T-helper 2 cell treated with Interferon-gamma antibody and Interleukin-4, amounts not matched to agents 5 μg/mL and 100 μg/mL, for 36 hours (primary cell): Measurements from ENCODE around the gene KRT85.
A peak's percentile ranks its signal among the peaks of the same experiment; 100 is the strongest.

Experiments
- DNase-seq: peaks from one replicate; pipeline ENCODE4 v3.0.0; 2021; ENCODE audit warnings: low spot score
- H3K27ac Mint-ChIP-seq: one replicate; pipeline ENCODE4 v1.8.0; 2021; ENCODE audit warnings: mild to moderate bottlenecking, mixed read lengths
- H3K27me3 Mint-ChIP-seq: one replicate; pipeline ENCODE4 v1.8.0; 2021; ENCODE audit warnings: low read depth, mixed read lengths
- H3K36me3 Mint-ChIP-seq: one replicate; pipeline ENCODE4 v1.8.0; 2021; ENCODE audit warnings: low read depth, mixed read lengths
- H3K4me1 Mint-ChIP-seq: one replicate; pipeline ENCODE4 v1.8.0; 2021; ENCODE audit warnings: low read depth, mixed read lengths
- H3K4me3 Mint-ChIP-seq: one replicate; pipeline ENCODE4 v1.8.0; 2022; ENCODE audit warnings: mild to moderate bottlenecking, moderate library complexity, mixed read lengths
- H3K9me3 Mint-ChIP-seq: one replicate; pipeline ENCODE4 v1.8.0; 2021; ENCODE audit warnings: mixed read lengths

The KRT85 gene

DNA sequence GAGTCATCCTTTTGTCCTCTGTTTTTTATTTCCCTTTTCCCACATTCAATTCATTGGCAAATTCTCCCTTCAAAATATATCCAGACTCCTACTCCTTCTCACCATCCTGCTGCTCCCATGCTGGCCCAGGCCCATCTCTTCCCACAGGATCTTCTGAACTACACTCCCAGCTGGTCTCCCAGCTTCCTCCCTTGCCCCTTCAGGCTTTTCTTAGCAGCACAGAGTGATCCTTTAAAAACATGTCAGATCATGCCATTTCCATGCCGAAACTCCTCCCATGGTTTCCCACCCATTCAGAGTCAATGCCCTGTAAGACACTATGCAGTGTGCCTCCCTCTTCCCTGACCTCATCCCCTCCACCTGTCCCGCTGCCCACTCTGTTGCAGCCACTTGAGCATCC lies 20.6 kb upstream of the KRT85 start:
- Mint-ChIP-seq H3K9me3 (no peaks in the 10 kb centered on the region), H3K27ac (no peak overlapping the region), H3K36me3 (no peaks in the 10 kb centered on the region), H3K27me3 (peaks cover 3% of the 10 kb centered on the region), H3K4me3 (no peak overlapping the region), H3K4me1 (peaks cover 3% of the 10 kb centered on the region)
- no peak for DNase-seq

DNA sequence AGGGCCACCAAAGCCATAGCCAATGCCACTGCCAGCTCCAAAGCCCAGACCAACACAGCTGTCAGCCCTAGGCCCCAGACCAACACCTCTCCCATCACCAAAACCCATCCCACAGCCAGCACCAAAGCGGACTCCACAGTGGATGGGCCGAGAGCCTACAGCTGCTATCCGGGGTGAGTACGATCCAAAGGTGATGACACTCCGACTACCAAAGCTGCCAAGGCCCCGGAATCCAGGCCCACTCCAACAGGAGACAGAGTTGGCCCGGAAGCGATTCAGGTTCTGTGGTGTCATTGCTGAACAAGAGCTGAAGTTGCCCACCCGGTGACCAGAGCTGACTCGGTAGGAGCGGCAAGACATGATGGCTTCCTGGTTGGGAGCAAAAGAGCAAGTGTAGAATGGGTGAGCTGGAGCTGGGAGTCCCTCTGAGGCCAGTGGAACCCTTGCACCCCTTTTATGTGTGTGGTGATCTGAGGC lies 18.0 kb upstream of the KRT85 start, which contains the start of gene KRT84:
KRT84 (minus strand) TSS at position 427 of the 477 bp plus-strand sequence; CDS start at position 360, 67 bp downstream.
- H3K4me1 Mint-ChIP-seq: peaks cover 9% of the 10 kb centered on the region
- peaks cover 3% of the 10 kb centered on the region for H3K27me3 Mint-ChIP-seq
- H3K4me3 Mint-ChIP-seq: no peak within 1 kb of the TSS
- H3K36me3 Mint-ChIP-seq: no peaks in the 10 kb centered on the region
- H3K9me3 Mint-ChIP-seq: no peaks in the 10 kb centered on the region
- DNase-seq: no peak
- H3K27ac Mint-ChIP-seq: no peak within 1 kb of the TSS

DNA sequence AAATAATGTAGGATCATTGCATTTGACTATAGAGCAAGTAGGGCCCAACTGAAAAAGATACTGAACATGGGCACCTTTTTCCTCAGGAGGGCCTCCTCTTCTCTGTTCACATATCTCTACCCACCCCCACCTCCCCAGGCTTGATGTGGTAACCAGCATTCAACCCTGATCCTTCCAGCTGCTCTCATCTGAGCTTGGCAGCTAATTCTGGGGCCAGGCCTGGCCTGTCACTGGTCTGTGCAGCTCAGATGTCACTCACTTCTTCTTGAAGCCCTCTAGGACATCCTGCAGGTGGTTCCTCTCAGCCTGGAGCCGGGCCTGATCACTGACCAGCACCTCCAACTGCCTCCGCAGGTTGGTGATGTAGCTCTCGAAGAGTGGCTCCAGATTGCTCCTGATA lies 16.1 kb upstream of the KRT85 start:
- Mint-ChIP-seq H3K4me1 (peaks cover 9% of the 10 kb centered on the region), H3K4me3 (no peak overlapping the region), H3K27me3 (no peaks in the 10 kb centered on the region), H3K9me3 (no peaks in the 10 kb centered on the region), H3K27ac (no peak overlapping the region), H3K36me3 (no peaks in the 10 kb centered on the region)
- no peak for DNase-seq

DNA sequence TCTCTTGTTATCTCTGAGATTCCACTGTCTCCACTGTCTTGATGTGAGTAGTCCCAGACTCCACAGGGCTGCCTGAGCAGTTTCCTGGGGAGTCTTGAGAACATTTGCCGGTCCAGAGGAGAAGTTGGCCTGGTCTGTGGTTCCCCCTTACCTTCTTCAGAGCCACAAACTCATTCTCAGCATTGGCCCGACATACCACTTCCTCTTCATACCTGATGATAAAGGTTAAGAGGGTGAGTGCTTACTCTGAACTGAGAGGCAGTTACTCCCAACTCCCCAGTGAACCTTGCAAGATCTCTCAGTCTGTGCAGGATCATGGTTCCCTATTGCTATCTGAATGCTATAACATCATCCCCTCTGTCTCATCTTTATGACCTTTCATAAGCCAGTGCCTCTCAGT lies 15.6 kb upstream of the KRT85 start:
- Mint-ChIP-seq H3K4me3 (no peak overlapping the region), H3K36me3 (no peaks in the 10 kb centered on the region), H3K27me3 (no peaks in the 10 kb centered on the region), H3K27ac (no peak overlapping the region), H3K4me1 (peaks cover 9% of the 10 kb centered on the region), H3K9me3 (no peaks in the 10 kb centered on the region)
- DNase-seq: no peak

DNA sequence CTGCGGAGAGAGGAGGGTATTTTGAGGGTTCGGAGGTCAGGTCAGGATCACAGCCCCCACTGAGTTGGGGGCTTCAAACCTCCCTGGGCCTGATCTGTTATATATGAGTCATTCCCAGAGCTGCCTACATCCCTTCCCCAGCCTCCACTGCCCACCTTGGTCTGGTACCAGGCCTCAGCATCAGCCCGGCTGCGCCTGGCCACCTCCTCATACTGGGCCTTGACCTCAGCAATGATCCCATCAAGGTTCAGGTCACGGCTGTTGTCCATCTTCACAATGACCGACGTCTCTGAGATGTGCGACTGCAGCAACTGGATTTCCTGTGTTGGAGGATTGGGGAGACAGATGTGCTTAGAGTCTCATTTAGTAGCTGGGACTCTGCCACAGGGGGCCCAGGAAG lies 13.9 kb upstream of the KRT85 start:
- H3K36me3 Mint-ChIP-seq: no peaks in the 10 kb centered on the region
- H3K9me3 Mint-ChIP-seq: no peaks in the 10 kb centered on the region
- no peak for DNase-seq
- H3K27ac Mint-ChIP-seq: no peak overlapping the region
- H3K4me1 Mint-ChIP-seq: peaks cover 9% of the 10 kb centered on the region
- H3K27me3 Mint-ChIP-seq: peaks cover 3% of the 10 kb centered on the region
- no peak overlapping the region for H3K4me3 Mint-ChIP-seq

DNA sequence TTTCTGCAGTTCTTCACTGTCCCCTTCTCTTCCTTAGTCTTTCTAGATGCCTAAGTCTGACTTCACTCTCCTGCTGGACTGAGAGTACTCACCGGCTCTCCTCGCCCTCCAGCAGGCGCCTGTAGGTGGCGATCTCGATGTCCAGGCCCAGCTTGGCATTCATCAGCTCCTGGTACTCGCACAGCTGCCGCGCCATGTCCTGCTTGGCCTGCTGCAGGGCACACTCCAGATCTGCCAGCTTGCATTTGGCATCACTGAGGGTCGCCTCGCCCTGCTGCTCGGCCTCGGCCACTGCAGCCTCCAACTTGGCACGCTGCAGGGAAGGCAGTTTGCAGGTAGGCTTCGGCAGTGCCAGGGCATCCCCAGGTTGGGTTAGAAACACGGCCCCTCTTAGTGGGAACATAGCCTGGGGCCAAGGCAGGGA lies 13.0 kb upstream of the KRT85 start:
- H3K36me3 Mint-ChIP-seq: no peaks in the 10 kb centered on the region
- H3K27ac Mint-ChIP-seq: no peak overlapping the region
- no peaks in the 10 kb centered on the region for H3K9me3 Mint-ChIP-seq
- H3K4me1 Mint-ChIP-seq: peaks cover 9% of the 10 kb centered on the region
- H3K4me3 Mint-ChIP-seq: no peak overlapping the region
- H3K27me3 Mint-ChIP-seq: peaks cover 3% of the 10 kb centered on the region
- no peak for DNase-seq

DNA sequence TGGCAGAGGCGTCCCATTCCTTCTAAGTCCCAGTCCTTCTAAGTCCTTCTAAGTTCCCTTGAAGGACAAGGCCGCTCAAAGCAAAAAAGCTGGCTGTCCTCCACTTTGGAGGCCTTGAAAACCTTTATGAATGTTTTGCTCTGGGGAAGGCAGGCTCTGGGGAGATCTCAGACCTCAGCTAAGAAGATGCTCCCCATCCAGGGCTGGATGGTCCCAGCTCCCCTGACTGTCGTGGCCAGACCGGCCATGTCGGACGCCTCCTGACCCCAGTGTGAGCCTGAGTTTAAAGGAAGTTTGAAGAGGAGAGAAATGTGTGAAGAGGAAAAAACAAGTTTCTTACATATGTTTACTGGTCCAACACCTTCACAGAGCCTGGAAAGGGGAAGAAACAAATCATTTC lies 12.3 kb upstream of the KRT85 start:
- peaks cover 3% of the 10 kb centered on the region for H3K27me3 Mint-ChIP-seq
- H3K27ac Mint-ChIP-seq: no peak overlapping the region
- H3K36me3 Mint-ChIP-seq: no peaks in the 10 kb centered on the region
- no peak overlapping the region for H3K4me3 Mint-ChIP-seq
- no peaks in the 10 kb centered on the region for H3K9me3 Mint-ChIP-seq
- DNase-seq: no peak
- H3K4me1 Mint-ChIP-seq: peaks cover 9% of the 10 kb centered on the region

DNA sequence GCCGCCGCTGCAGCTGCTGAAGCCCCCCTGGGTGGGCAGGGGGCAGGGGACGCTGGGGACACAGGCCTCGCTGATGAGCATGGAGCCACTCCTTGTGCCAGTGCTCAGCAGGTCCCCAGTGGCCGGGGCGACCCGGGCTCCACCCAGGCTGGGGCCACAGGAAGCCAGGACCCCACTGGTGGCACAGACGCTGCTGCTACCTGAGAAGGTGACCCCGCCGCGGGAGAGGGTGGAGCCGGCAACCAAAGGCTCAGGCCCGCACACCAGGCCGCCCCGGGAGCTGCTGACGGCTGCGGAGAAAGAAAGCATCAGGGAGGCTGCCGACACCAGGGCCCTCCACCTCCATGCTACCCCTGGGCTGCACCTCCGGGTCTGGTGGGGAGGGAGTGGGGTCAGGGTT lies 10.8 kb upstream of the KRT85 start:
- Mint-ChIP-seq H3K4me1 (peaks cover 8% of the 10 kb centered on the region), H3K36me3 (no peaks in the 10 kb centered on the region), H3K4me3 (no peak overlapping the region), H3K27ac (no peak overlapping the region), H3K27me3 (peaks cover 8% of the 10 kb centered on the region), H3K9me3 (no peaks in the 10 kb centered on the region)
- DNase-seq: no peak

DNA sequence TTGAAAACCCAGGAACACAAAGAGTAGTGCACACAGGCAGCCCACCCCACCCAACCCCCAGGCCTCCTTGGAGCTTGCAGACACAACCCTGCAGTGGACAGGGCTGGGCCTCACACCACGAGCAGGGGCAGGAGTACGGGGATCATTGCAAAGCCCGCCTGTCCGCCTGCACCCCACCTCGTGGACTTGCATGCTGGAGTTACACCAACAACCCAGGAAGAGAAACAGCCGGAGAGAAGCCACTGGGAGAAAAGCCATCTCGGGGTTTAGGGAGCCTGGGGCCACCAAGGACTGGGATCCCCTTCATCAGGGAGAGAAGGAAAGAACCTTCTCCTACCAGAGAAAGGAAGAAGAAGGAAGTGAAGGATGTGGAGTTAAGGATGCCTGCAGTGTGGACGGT lies 10.0 kb upstream of the KRT85 start:
- peaks cover 2% of the 10 kb centered on the region for H3K4me1 Mint-ChIP-seq
- no peak overlapping the region for H3K4me3 Mint-ChIP-seq

DNA sequence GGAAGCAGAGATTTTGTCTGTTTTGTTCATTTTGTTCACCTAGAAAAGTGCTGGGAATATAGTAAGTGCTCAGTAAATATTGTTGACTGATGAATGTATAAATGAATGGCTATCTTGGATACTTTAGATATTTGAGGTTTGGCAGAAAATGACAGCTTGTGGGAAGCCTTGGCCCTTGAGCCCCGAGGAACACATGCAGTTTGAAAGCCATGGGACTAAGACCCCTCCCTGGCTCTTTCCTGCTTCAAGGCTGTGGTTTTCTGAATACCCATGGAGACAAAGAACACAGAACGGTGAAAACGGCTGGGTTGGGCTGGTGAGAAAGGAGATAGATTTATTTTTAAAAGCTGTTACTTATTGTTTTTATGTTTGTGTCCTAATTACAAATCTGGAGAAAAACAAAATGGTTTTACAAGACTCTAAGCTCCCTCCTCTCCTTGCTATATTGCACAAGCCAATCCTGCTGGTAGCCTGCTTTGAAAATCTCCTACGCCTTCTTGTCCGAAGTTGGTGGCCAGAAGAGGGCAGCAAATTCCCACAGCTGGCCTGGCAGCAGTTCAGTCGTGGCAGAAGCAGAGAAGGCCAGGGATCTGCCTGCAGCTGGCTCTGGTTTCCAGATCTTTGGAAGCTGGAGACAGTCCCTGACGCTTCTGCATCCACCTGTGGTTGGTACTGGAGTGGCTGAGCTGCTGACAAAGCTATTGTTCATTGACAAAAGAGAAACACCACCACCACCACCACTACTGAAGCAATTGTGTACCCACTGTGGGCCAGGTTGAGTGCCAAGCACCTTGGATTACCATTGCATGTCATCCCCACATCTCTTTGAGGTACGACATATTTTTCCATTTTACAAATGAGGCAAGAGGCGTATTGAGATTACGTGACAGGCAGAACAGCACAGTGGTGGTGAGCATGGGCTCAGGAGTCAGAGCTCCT lies 5.2 kb upstream of the KRT85 start:
- Mint-ChIP-seq H3K27ac (no peak overlapping the region), H3K4me3 (no peak overlapping the region), H3K36me3 (no peaks in the 10 kb centered on the region), H3K9me3 (no peaks in the 10 kb centered on the region), H3K4me1 (no peaks in the 10 kb centered on the region), H3K27me3 (peaks cover 11% of the 10 kb centered on the region)
- peak; percentile 17 for DNase-seq

More for the DNA sequence above, 10.0 kb upstream of the KRT85 start:
- H3K36me3 Mint-ChIP-seq: no peaks in the 10 kb centered on the region
- H3K27ac Mint-ChIP-seq: no peak overlapping the region
- peaks cover 8% of the 10 kb centered on the region for H3K27me3 Mint-ChIP-seq
- DNase-seq: no peak
- no peaks in the 10 kb centered on the region for H3K9me3 Mint-ChIP-seq

DNA sequence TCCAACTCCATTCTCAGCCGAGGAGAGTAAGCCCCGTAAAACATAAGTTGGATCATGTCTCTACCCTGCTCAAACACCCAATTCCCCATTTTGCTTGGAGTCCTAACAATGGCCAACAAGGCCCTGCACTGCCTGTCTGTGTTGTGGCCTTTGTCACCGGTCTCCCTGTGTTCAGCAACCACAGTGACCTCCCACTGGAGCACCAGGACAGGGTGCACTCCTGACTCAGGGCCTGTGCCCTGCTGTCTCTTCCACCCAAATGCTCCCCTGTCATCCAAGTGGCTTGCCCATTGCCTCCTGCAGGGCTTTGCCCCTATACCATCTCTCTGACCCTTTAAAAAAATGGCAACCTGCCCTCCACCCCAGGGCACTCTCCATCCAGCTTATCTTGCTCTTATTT lies 4.4 kb upstream of the KRT85 start:
- Mint-ChIP-seq H3K9me3 (no peaks in the 10 kb centered on the region), H3K4me3 (no peak overlapping the region), H3K27ac (no peak overlapping the region), H3K4me1 (no peaks in the 10 kb centered on the region), H3K27me3 (peaks cover 10% of the 10 kb centered on the region), H3K36me3 (no peaks in the 10 kb centered on the region)
- DNase-seq: no peak

DNA sequence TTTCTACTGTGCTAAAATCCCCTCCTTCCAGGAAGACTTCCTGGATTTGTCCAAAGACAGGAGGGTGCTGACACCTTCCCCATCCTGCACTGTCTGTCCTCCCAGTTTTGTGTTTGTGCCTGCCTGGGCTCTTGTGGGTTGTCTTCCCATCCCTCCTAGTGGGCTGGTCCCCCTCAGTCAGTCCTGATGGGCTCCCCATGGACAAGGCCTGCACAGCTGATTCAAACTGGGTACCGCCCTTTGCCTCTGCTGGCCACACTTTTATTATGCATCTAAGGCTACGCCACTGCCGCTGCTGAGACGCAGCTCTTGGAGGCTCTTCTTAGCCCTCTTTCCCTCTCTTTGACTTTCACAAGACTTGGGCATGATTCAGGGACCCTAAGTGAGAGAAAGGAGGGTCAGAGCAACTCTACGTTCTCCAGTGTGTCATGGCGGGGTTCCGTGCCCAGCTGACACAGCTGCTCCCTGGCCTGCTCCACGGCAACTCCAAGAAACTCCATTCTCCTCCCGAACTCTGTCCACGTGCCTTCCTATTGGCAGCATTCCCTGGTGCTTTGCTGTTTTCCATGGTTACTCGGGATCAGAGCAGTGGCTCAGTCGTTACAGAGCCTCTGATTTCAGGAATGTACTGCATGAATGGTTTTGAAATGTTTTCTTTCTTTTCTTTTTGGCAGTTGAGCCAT lies 3.8 kb upstream of the KRT85 start:
- no peaks in the 10 kb centered on the region for H3K4me1 Mint-ChIP-seq
- H3K27me3 Mint-ChIP-seq: peaks cover 10% of the 10 kb centered on the region
- no peak overlapping the region for H3K27ac Mint-ChIP-seq
- no peak overlapping the region for H3K4me3 Mint-ChIP-seq
- no peaks in the 10 kb centered on the region for H3K36me3 Mint-ChIP-seq
- DNase-seq: no peak
- no peaks in the 10 kb centered on the region for H3K9me3 Mint-ChIP-seq

DNA sequence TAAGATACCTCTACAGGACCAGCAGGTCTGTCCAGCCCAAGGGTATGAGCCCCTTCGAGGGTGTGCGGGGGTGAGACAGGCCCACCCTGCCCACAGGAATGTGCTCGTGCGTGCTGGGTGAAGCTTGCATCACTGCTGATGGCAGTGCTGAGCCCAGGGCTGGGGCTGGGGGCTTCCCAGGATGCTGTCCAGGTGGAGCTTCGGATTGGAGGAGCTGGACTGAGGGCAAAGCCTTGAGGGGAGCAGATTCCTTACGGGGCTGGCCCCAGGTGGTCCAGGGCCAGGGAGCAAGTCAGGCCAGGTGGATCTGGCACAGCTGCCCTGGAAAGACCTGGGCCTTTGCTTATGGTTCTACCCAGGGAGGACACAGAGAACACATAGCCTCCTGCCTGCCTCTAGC lies 2.5 kb upstream of the KRT85 start:
- Mint-ChIP-seq H3K4me1 (no peaks in the 10 kb centered on the region), H3K27me3 (peaks cover 10% of the 10 kb centered on the region), H3K36me3 (no peaks in the 10 kb centered on the region), H3K27ac (no peak overlapping the region), H3K9me3 (no peaks in the 10 kb centered on the region), H3K4me3 (no peak overlapping the region)
- DNase-seq: no peak

DNA sequence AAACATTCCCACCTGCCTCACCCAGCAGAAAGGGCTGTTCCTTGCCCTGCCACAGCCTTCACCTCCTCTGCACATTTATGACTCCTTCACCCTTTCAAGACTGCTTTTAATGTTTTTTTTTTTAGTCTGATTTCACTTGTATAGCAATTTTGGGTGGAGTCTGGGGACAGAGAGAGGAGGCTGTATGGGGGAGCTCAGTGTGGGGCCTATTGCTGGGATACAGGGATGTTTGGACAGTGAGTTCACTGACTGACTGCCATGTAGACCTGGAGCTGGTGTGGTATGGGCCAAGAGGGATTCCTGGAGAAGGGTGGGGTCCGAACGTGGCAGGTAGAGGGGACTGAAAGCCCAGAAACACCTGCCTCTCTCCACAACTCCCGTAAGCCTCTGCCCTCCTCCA lies 1.9 kb upstream of the KRT85 start:
- no peaks in the 10 kb centered on the region for H3K4me1 Mint-ChIP-seq
- peaks cover 7% of the 10 kb centered on the region for H3K27me3 Mint-ChIP-seq
- DNase-seq: no peak
- H3K36me3 Mint-ChIP-seq: no peaks in the 10 kb centered on the region
- no peaks in the 10 kb centered on the region for H3K9me3 Mint-ChIP-seq
- no peak overlapping the region for H3K27ac Mint-ChIP-seq
- no peak overlapping the region for H3K4me3 Mint-ChIP-seq
